IMR-90 (cell line): ENCODE results near the gene CXCL16. TPM values are rescaled to one million over a fixed set of nuclear protein-coding genes. Genes with fewer than 3 reads are reported as not detected.

Experiments used
- ATAC-seq: fragments of 200-7000 bp; cut with Tn5 transposase; 2 replicates; pipeline ENCODE4 v1.9.1; 2020; ENCODE audit warnings: low read depth, mild to moderate bottlenecking, moderate library complexity
- BruUV-seq: library from RNA; stranded (reverse); fragments of 400-500 nt; replicated peaks from 2 replicates; lab custom pipeline; 2021; lab: Mats Ljungman, UMichigan
- CTCF ChIA-PET: fragments of 300-600 bp; formaldehyde crosslinking; extraction: SDS; loops from one replicate; lab custom pipeline; 2021; ENCODE audit warnings: antibody characterized with exemption; lab: Yijun Ruan, JAX
- POLR2A ChIA-PET: fragments of 300-600 bp; sonication (Branson Sonifier 250); formaldehyde crosslinking; loops from one replicate; lab custom pipeline; 2022; ENCODE audit warnings: antibody characterized with exemption; ENCODE audit not compliant: unreplicated experiment; lab: Charles Lee
- DNase-seq: peaks from one replicate; pipeline ENCODE4 v3.0.0; 2013
- H2AFZ ChIP-seq: replicated peaks from 2 replicates; pipeline ENCODE3; 2013; ENCODE audit warnings: low read length, mild to moderate bottlenecking; ENCODE audit not compliant: poor library complexity
- H2AK5ac ChIP-seq: 2 replicates; pipeline ENCODE4 v1.6.1; 2013; ENCODE audit warnings: low read depth, low read length, inconsistent platforms
- H2AK9ac ChIP-seq: replicated peaks from 2 replicates; pipeline ENCODE3; 2013; ENCODE audit warnings: mild to moderate bottlenecking, low read depth, low read length, moderate library complexity; ENCODE audit not compliant: poor library complexity
- H2BK120ac ChIP-seq: 2 replicates; pipeline ENCODE4 v1.6.1; 2013; ENCODE audit warnings: low read depth, low read length, inconsistent platforms
- H2BK15ac ChIP-seq: 3 replicates; pipeline ENCODE4 v1.6.1; 2013; ENCODE audit warnings: low read depth, low read length, inconsistent platforms
- H2BK20ac ChIP-seq: 2 replicates; pipeline ENCODE4 v1.6.1; 2013; ENCODE audit warnings: low read depth, mild to moderate bottlenecking, inconsistent platforms, low read length, moderate library complexity
- H2BK5ac ChIP-seq: 2 replicates; pipeline ENCODE4 v1.6.1; 2013; ENCODE audit warnings: mild to moderate bottlenecking, low read depth, low read length, inconsistent platforms; ENCODE audit not compliant: poor library complexity, severe bottlenecking
- H3K14ac ChIP-seq: replicated peaks from 2 replicates; pipeline ENCODE4 v1.6.1; 2013; ENCODE audit warnings: low read depth, low read length, inconsistent platforms
- H3K18ac ChIP-seq: 2 replicates; pipeline ENCODE4 v1.6.1; 2013; ENCODE audit warnings: low read depth, low read length, control low read depth
- H3K23ac ChIP-seq: 2 replicates; pipeline ENCODE4 v1.6.1; 2013; ENCODE audit warnings: low read depth, low read length, inconsistent platforms
- H3K27ac ChIP-seq: 2 replicates; pipeline ENCODE4 v1.5.1; 2013; ENCODE audit warnings: mild to moderate bottlenecking, control low read depth, low read length; ENCODE audit not compliant: insufficient read depth
- H3K27me3 ChIP-seq: 2 replicates; pipeline ENCODE4 v1.6.1; 2013; ENCODE audit warnings: low read length; ENCODE audit not compliant: control insufficient read depth, insufficient read depth
- H3K36me3 ChIP-seq: 2 replicates; pipeline ENCODE4 v1.6.1; 2013; ENCODE audit warnings: low read length, mixed read lengths; ENCODE audit not compliant: control insufficient read depth, insufficient read depth
- H3K4ac ChIP-seq: 2 replicates; pipeline ENCODE4 v1.6.1; 2013; ENCODE audit warnings: low read depth, low read length, inconsistent platforms
- H3K4me1 ChIP-seq: 2 replicates; pipeline ENCODE4 v1.6.1; 2013; ENCODE audit warnings: low read length, mixed read lengths; ENCODE audit not compliant: control insufficient read depth, insufficient read depth
- H3K4me2 ChIP-seq: 2 replicates; pipeline ENCODE4 v1.6.1; 2013; ENCODE audit warnings: low read depth, mild to moderate bottlenecking, control low read depth, low read length, moderate library complexity
- H3K4me3 ChIP-seq: 2 replicates; pipeline ENCODE4 v1.5.1; 2013; ENCODE audit warnings: low read depth, mild to moderate bottlenecking, control low read depth, low read length, moderate library complexity; ENCODE audit not compliant: insufficient read depth
- H3K56ac ChIP-seq: 2 replicates; pipeline ENCODE4 v1.6.1; 2013; ENCODE audit warnings: low read length, inconsistent platforms; ENCODE audit not compliant: insufficient read depth; ENCODE audit errors: extremely low read depth
- H3K79me1 ChIP-seq, 2 experiments: 2 replicates each; pipeline ENCODE4 v1.6.1; 2013; ENCODE audit warnings: low read length in 2 of 2, inconsistent platforms in 1 of 2, low read depth in 1 of 2
- H3K9ac ChIP-seq: 2 replicates; pipeline ENCODE4 v1.6.1; 2013; ENCODE audit warnings: low read depth, low read length, control low read depth
- H3K9me1 ChIP-seq: 2 replicates; pipeline ENCODE4 v1.6.1; 2013; ENCODE audit warnings: low read length, inconsistent platforms; ENCODE audit not compliant: insufficient read depth
- H3K9me3 ChIP-seq: 2 replicates; pipeline ENCODE4 v1.6.1; 2013; ENCODE audit warnings: low read length; ENCODE audit not compliant: control insufficient read depth, insufficient read depth
- H4K20me1 ChIP-seq: 2 replicates; pipeline ENCODE4 v1.6.1; 2013; ENCODE audit warnings: low read length, inconsistent platforms; ENCODE audit not compliant: insufficient read depth
- H4K5ac ChIP-seq: 2 replicates; pipeline ENCODE4 v1.6.1; 2013; ENCODE audit warnings: mild to moderate bottlenecking, low read depth, low read length, control low read depth
- H4K8ac ChIP-seq, 2 experiments: 2 replicates each; pipeline ENCODE4 v1.6.1; 2013; ENCODE audit warnings: low read depth in 2 of 2, low read length in 2 of 2, control low read depth in 1 of 2, inconsistent platforms in 1 of 2
- H4K91ac ChIP-seq: 2 replicates; pipeline ENCODE4 v1.6.1; 2013; ENCODE audit warnings: low read depth, low read length, inconsistent platforms; ENCODE audit not compliant: insufficient read depth
- BHLHE40 ChIP-seq: fragments of 150-350 bp; IDR thresholded peaks from 2 replicates; pipeline ENCODE4 v1.6.1; 2016; ENCODE audit warnings: mild to moderate bottlenecking, low read depth, low read length
- CHD1 ChIP-seq: IDR thresholded peaks from 2 replicates; pipeline ENCODE4 v1.6.1; 2012; ENCODE audit warnings: low read depth, low read length, improper control_type of control experiment
- FOS ChIP-seq: fragments of 150-350 bp; IDR thresholded peaks from 2 replicates; pipeline ENCODE4 v1.6.1; 2016; ENCODE audit warnings: low read depth, low read length
- MAFK ChIP-seq: IDR thresholded peaks from 2 replicates; pipeline ENCODE4 v1.6.1; 2012; ENCODE audit warnings: low read depth, low read length, improper control_type of control experiment
- MAZ ChIP-seq: IDR thresholded peaks from 2 replicates; pipeline ENCODE4 v1.6.1; 2012; ENCODE audit warnings: low read depth, mild to moderate bottlenecking, low read length, improper control_type of control experiment, moderate library complexity, borderline replicate concordance
- MXI1 ChIP-seq: IDR thresholded peaks from 2 replicates; pipeline ENCODE4 v1.6.1; 2012; ENCODE audit warnings: low read depth, mild to moderate bottlenecking, low read length, moderate library complexity, borderline replicate concordance
- NFE2L2 ChIP-seq: fragments of 150-350 bp; IDR thresholded peaks from 2 replicates; pipeline ENCODE4 v1.6.1; 2016; ENCODE audit warnings: low read depth, mild to moderate bottlenecking, low read length
- RCOR1 ChIP-seq: IDR thresholded peaks from 2 replicates; pipeline ENCODE4 v1.6.1; 2012; ENCODE audit warnings: mild to moderate bottlenecking, low read length, improper control_type of control experiment; ENCODE audit not compliant: insufficient replicate concordance
- RFX5 ChIP-seq: IDR thresholded peaks from 2 replicates; pipeline ENCODE4 v1.8.0; 2012; ENCODE audit warnings: low read depth, mild to moderate bottlenecking, low read length, moderate library complexity
- SMC3 ChIP-seq: fragments of 150-350 bp; IDR thresholded peaks from 2 replicates; pipeline ENCODE4 v1.6.1; 2016; ENCODE audit warnings: low read depth, mild to moderate bottlenecking, antibody characterized with exemption, low read length, moderate library complexity
- WGBS, 2 experiments: methylation state at CpG; one replicate each; pipeline versions ENCODE4 v1.1.5 to v1.1.7; 2013; ENCODE audit warnings: missing lambda C conversion rate in 2 of 2; ENCODE audit not compliant: insufficient read length in 1 of 2; ENCODE audit errors: extremely low coverage in 2 of 2; 5-methylcytosine and 5-hydroxymethylcytosine counted together
- dilution Hi-C: fragments of 300-500 bp; cut with HindIII; formaldehyde crosslinking; loops from one replicate; pipeline ENCODE4 v1.14.3; 2018; ENCODE audit warnings: low sequenced_read_pairs; ENCODE audit not compliant: unreplicated experiment
- in situ Hi-C: fragments of 300-500 bp; cut with MboI; formaldehyde crosslinking; loops from 3 replicates; pipeline ENCODE4 v1.14.3; 2019; ENCODE audit warnings: low sequenced_read_pairs, inconsistent platforms, mixed read lengths
- intact Hi-C: fragments of 100-400 bp; cut with micrococcal nuclease; formaldehyde crosslinking; loops from 2 replicates; pipeline ENCODE4 v1.10.0; 2022
- polyA plus RNA-seq, 3 experiments: library from polyadenylated mRNA; depleted of rRNA; stranded (reverse); fragments of >200 nt; gene quantifications; 2 replicates each; pipeline ENCODE4 v1.2.3, GENCODE V29; 2012; ENCODE audit warnings: low replicate concordance in 1 of 3
- total RNA-seq: library from RNA; depleted of rRNA; stranded (reverse); fragments of >200 nt; gene quantifications from 2 replicates; pipeline ENCODE4 v1.2.3, GENCODE V29; 2012
- TF ChIP-seq, protein P1 (sequence below): fragments of 150-350 bp; IDR thresholded peaks from 2 replicates; pipeline ENCODE4 v1.6.1; 2016; ENCODE audit warnings: low read depth, mild to moderate bottlenecking, low read length, moderate library complexity, borderline replicate concordance
- TF ChIP-seq, protein P2 (sequence below): fragments of 150-350 bp; IDR thresholded peaks from 2 replicates; pipeline ENCODE4 v1.6.1; 2017; ENCODE audit warnings: mild to moderate bottlenecking, antibody characterized with exemption, low read length, low read depth
- TF ChIP-seq, protein P3 (sequence below): conservative IDR thresholded peaks from 2 replicates; pipeline ENCODE4 v1.5.1; 2012; ENCODE audit warnings: mild to moderate bottlenecking, low read depth, low read length, improper control_type of control experiment

Gene CXCL16
- total and polyA plus RNA-seq, 2 of the 4 experiments (the other 2 are of a cell fraction) = 0.36 to 1.6 TPM

DNA sequence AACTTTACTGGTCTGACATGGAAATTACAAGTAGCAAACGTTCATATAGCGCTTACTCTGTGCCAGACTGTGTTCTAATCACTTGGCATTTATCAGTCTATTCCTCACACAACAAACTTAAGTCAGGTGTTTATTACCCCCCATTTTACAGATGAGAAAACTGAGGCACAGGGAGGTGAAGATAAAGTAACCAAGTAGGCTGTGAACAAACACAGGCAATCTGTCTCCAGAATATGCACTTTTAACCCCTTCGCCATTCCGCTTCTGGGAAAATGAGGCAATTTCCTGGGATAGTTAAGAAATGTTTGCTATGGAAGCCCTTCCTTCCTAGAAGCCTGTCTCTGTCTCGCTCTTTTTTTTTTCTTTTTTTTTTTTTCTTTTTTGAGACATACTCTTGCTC lies 12.2 kb upstream of the CXCL16 start:
- DNase-seq (no peak), ATAC-seq (no peak)
- no peak overlapping the region for H2AK5ac ChIP-seq
- dilution Hi-C loops = no loop called here
- POLR2A ChIA-PET = no interaction called here
- no peaks in the 10 kb centered on the region for H3K9me3 ChIP-seq
- no peak overlapping the region for H3K23ac ChIP-seq
- no TSS peak for BruUV-seq
- no peak overlapping the region for H2BK20ac ChIP-seq
- intact Hi-C loops = no loop called here
- no peaks in the 10 kb centered on the region for H3K4me1 ChIP-seq
- no peak overlapping the region for H3K4me3 ChIP-seq
- CTCF ChIA-PET = no interaction called here
- no peak overlapping the region for H4K5ac ChIP-seq
- H3K36me3 ChIP-seq = no peaks in the 10 kb centered on the region
- H4K91ac ChIP-seq = no peak overlapping the region
- H3K18ac ChIP-seq = no peak overlapping the region
- no peak for TF ChIP-seq FOS
- TF ChIP-seq BHLHE40 = no peak
- TF ChIP-seq, protein P1, sequence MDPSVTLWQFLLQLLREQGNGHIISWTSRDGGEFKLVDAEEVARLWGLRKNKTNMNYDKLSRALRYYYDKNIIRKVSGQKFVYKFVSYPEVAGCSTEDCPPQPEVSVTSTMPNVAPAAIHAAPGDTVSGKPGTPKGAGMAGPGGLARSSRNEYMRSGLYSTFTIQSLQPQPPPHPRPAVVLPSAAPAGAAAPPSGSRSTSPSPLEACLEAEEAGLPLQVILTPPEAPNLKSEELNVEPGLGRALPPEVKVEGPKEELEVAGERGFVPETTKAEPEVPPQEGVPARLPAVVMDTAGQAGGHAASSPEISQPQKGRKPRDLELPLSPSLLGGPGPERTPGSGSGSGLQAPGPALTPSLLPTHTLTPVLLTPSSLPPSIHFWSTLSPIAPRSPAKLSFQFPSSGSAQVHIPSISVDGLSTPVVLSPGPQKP = no peak
- TF ChIP-seq, protein P2, sequence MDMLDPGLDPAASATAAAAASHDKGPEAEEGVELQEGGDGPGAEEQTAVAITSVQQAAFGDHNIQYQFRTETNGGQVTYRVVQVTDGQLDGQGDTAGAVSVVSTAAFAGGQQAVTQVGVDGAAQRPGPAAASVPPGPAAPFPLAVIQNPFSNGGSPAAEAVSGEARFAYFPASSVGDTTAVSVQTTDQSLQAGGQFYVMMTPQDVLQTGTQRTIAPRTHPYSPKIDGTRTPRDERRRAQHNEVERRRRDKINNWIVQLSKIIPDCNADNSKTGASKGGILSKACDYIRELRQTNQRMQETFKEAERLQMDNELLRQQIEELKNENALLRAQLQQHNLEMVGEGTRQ = no peak
- TF ChIP-seq MAZ = no peak
- TF ChIP-seq CHD1 = no peak
- no peak for TF ChIP-seq RFX5
- no peak for TF ChIP-seq MXI1
- no peak for TF ChIP-seq RCOR1
- TF ChIP-seq NFE2L2 = no peak
- TF ChIP-seq MAFK = no peak
- no peak for TF ChIP-seq SMC3
- TF ChIP-seq, protein P3, sequence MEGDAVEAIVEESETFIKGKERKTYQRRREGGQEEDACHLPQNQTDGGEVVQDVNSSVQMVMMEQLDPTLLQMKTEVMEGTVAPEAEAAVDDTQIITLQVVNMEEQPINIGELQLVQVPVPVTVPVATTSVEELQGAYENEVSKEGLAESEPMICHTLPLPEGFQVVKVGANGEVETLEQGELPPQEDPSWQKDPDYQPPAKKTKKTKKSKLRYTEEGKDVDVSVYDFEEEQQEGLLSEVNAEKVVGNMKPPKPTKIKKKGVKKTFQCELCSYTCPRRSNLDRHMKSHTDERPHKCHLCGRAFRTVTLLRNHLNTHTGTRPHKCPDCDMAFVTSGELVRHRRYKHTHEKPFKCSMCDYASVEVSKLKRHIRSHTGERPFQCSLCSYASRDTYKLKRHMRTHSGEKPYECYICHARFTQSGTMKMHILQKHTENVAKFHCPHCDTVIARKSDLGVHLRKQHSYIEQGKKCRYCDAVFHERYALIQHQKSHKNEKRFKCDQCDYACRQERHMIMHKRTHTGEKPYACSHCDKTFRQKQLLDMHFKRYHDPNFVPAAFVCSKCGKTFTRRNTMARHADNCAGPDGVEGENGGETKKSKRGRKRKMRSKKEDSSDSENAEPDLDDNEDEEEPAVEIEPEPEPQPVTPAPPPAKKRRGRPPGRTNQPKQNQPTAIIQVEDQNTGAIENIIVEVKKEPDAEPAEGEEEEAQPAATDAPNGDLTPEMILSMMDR = no peak
- H3K27me3 ChIP-seq = peaks cover 37% of the 10 kb centered on the region
- H2BK120ac ChIP-seq = no peak overlapping the region
- no peak overlapping the region for H4K8ac ChIP-seq
- H3K14ac ChIP-seq = no peak overlapping the region
- no peak overlapping the region for H3K4ac ChIP-seq
- H2BK15ac ChIP-seq = no peak overlapping the region
- H3K56ac ChIP-seq = no peak overlapping the region
- H3K27ac ChIP-seq = no peak overlapping the region
- no peaks in the 10 kb centered on the region for H3K9me1 ChIP-seq
- in situ Hi-C loops = no loop called here
- H3K79me1 ChIP-seq = no peaks in the 10 kb centered on the region
- H4K20me1 ChIP-seq = no peaks in the 10 kb centered on the region
- no peak overlapping the region for H2AFZ ChIP-seq
- WGBS, 2 experiments = no CpG with 5 or more reads among the region's 5 CpGs
- no peak overlapping the region for H2BK5ac ChIP-seq
- no peak overlapping the region for H3K9ac ChIP-seq
- H2AK9ac ChIP-seq = no peak overlapping the region
- H3K4me2 ChIP-seq = no peak overlapping the region
